WTC11 (cell line): ENCODE data around the gene LCE2D. TPM values are rescaled to one million over a fixed set of nuclear protein-coding genes. Genes with fewer than 3 reads are reported as not detected.

ENCODE experiments used
- ATAC-seq: fragments of 200-7000 bp; cut with Tn5 transposase; 2 replicates; pipeline ENCODE4 v1.10.0; 2021; ENCODE audit warnings: mild to moderate bottlenecking, moderate library complexity
- CTCF ChIA-PET: fragments of 300-600 bp; sonication (Branson Sonifier 250); formaldehyde crosslinking; loops from one replicate; lab custom pipeline; 2021; ENCODE audit warnings: antibody characterized with exemption; lab: Charles Lee
- POLR2A ChIA-PET: fragments of 350-600 bp; sonication (Branson Sonifier 250); formaldehyde crosslinking; loops from one replicate; lab custom pipeline; 2021; ENCODE audit warnings: antibody characterized with exemption; lab: Charles Lee
- DNase-seq: peaks from one replicate; pipeline ENCODE4 v3.0.0; 2021; ENCODE audit warnings: low spot score
- H3K27ac Mint-ChIP-seq: 2 replicates; pipeline ENCODE4 v1.8.0; 2021; ENCODE audit warnings: mixed read lengths
- H3K27me3 Mint-ChIP-seq: 2 replicates; pipeline ENCODE4 v1.8.0; 2021; ENCODE audit warnings: low read depth, mild to moderate bottlenecking, moderate library complexity, mixed read lengths
- H3K36me3 Mint-ChIP-seq: 2 replicates; pipeline ENCODE4 v1.8.0; 2021; ENCODE audit warnings: mixed read lengths
- H3K4me1 Mint-ChIP-seq: 2 replicates; pipeline ENCODE4 v1.8.0; 2022; ENCODE audit warnings: mixed read lengths
- H3K4me3 Mint-ChIP-seq: 2 replicates; pipeline ENCODE4 v1.8.0; 2021; ENCODE audit warnings: mild to moderate bottlenecking, moderate library complexity, mixed read lengths
- H3K9me3 Mint-ChIP-seq: 2 replicates; pipeline ENCODE4 v1.8.0; 2021; ENCODE audit warnings: mixed read lengths
- JAZF1 ChIP-seq: fragments of 250-450 bp; sonication (Bioruptor Pico); IDR thresholded peaks from 2 replicates; pipeline ENCODE4 v1.9.0; 2021; ENCODE audit warnings: moderate library complexity, mild to moderate bottlenecking, inconsistent platforms
- NR1H2 ChIP-seq: sonication (generic); formaldehyde crosslinking; IDR thresholded peaks from 2 replicates; pipeline ENCODE4 v1.9.0; 2021; ENCODE audit warnings: mild to moderate bottlenecking, moderate library complexity, missing genetic modification reagents
- NR2C2 ChIP-seq: sonication (generic); formaldehyde crosslinking; IDR thresholded peaks from 2 replicates; pipeline ENCODE4 v1.8.0; 2022; ENCODE audit warnings: mild to moderate bottlenecking, missing genetic modification reagents
- total RNA-seq: library from RNA; stranded (reverse); gene quantifications from 3 replicates; pipeline ENCODE4 v1.2.3, GENCODE V29; 2021

LCE2D gene
- total RNA-seq, 1 experiment from 2014 or later, result not detected

DNA sequence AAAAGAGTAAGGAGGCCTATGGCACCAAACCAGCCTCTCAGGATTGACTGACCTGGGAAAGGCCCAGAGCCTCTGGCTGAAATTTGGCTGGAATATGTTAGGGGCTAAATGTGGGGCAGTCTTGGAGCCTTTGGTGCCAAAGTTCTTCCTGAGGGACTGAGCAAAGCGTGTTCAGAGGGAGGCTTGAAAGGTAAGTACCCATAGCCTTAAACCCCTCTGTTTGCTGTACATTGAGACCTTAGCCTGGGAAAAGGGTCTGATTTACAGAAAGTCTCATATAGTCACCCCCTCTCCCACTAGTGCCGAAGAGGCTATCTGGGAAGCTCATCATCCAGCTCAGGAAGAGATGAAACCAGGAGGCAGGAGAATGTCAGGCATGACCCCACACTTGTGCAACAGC, 44.7 kb downstream of the LCE2D start, which contains the start of gene LCE4A:
LCE4A (plus strand) TSS at position 301 of the 400 bp plus-strand sequence. CDS start 916 bp downstream, outside the sequence.
- ChIA-PET CTCF (no interaction called here), POLR2A (no interaction called here)
- TF ChIP-seq NR2C2 (no peak), NR1H2 (CRISPR knock-in tag) (no peak), JAZF1 (no peak)
- peaks cover 13% of the 10 kb centered on the region for H3K27me3 Mint-ChIP-seq
- H3K4me3 Mint-ChIP-seq, result no peak within 1 kb of the TSS
- H3K36me3 Mint-ChIP-seq, result peaks cover 72% of the 10 kb centered on the region
- DNase-seq (no peak), ATAC-seq (no peak)
- peaks cover 85% of the 10 kb centered on the region for H3K9me3 Mint-ChIP-seq
- H3K27ac Mint-ChIP-seq, result no peak within 1 kb of the TSS
- H3K4me1 Mint-ChIP-seq, result no peaks in the 10 kb centered on the region

Other genes starting within 250 kb of the LCE2D start
- gene CRNN, start 249.1 kb upstream of the LCE2D start, total RNA-seq, result not detected in 3 replicates
- gene LCE5A, start 152.6 kb upstream of the LCE2D start, total RNA-seq, result not detected in 3 replicates
- not detected in 3 replicates for gene CRCT1, start 148.9 kb upstream of the LCE2D start, total RNA-seq
- gene LCE3E, start 96.6 kb upstream of the LCE2D start, total RNA-seq, result not detected in 3 replicates
- gene LCE3D, start 82.9 kb upstream of the LCE2D start, total RNA-seq, result not detected in 3 replicates
- not detected in 3 replicates for gene LCE3C, start 63.1 kb upstream of the LCE2D start, total RNA-seq
- gene LCE3B, start 49.6 kb upstream of the LCE2D start, total RNA-seq, result not detected in 3 replicates
- not detected in 3 replicates for gene LCE3A, start 40.3 kb upstream of the LCE2D start, total RNA-seq
- gene LCE2C, start 11.9 kb downstream of the LCE2D start, total RNA-seq, result not detected in 3 replicates
- gene LCE2B, start 22.7 kb downstream of the LCE2D start, total RNA-seq, result not detected in 3 replicates
- gene LCE2A, start 35.0 kb downstream of the LCE2D start, total RNA-seq, result not detected in 3 replicates
- not detected in 3 replicates for gene LCE4A, start 44.8 kb downstream of the LCE2D start, total RNA-seq
- gene KPRP, start 94.6 kb downstream of the LCE2D start, total RNA-seq, result not detected in 3 replicates
- not detected in 3 replicates for gene LCE1F, start 111.8 kb downstream of the LCE2D start, total RNA-seq
- not detected in 3 replicates for gene LCE1E, start 122.9 kb downstream of the LCE2D start, total RNA-seq
- gene LCE1D, start 133.3 kb downstream of the LCE2D start, total RNA-seq, result not detected in 3 replicates
- not detected in 3 replicates for gene LCE1C, start 143.3 kb downstream of the LCE2D start, total RNA-seq
- not detected in 3 replicates for gene LCE1B, start 148.6 kb downstream of the LCE2D start, total RNA-seq
- gene LCE1A, start 164.1 kb downstream of the LCE2D start, total RNA-seq, result not detected in 3 replicates
- not detected in 3 replicates for gene LCE6A, start 179.5 kb downstream of the LCE2D start, total RNA-seq
- gene LCE7A, start 196.6 kb downstream of the LCE2D start, total RNA-seq, result not detected in 3 replicates
- not detected in 3 replicates for gene SMCP, start 214.9 kb downstream of the LCE2D start, total RNA-seq
- not detected in 3 replicates for gene IVL, start 245.2 kb downstream of the LCE2D start, total RNA-seq